Limb (tissue), 2 donors: ENCODE data around the gene PRELID1.

Source experiments
- DNase-seq, 2 donors: peaks; one replicate each; pipeline ENCODE4 v3.0.0-alpha.2; 2016; ENCODE audit errors: extremely low spot score in 2 of 2

The PRELID1 gene

DNA sequence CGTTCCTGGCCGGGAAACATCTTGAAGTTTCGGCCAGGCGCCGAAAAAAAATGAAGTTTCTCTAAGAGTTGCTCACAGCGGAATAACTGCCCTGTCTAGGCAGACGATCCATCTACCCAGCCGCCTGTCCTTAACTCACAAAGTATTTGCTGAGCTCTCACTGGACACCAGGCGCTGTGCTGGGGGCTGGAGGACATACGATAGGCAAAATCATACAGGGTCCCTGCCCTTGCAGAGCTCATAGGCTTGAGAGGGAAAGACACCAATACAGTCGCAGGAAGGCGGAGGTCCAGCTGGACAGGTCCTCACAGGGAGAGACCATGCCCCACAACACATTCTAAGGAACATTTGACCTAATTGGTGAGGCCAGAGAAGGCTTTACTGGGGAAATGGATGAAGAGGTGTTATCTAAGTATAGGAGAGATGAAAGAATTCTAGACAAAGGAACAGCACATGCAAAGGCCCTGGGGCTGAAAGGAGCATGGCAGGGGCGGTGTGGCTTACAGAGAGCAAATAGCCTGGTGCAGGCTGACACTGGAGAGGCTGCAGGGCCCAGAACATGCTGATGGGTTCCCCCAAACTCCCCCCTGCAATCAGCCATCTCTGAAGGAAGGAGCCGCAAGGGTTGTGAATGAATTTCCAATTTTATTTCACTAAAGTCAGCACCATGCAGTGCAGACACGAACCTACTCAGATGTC is 10.1 kb downstream of the PRELID1 start:
- no peak for DNase-seq

DNA sequence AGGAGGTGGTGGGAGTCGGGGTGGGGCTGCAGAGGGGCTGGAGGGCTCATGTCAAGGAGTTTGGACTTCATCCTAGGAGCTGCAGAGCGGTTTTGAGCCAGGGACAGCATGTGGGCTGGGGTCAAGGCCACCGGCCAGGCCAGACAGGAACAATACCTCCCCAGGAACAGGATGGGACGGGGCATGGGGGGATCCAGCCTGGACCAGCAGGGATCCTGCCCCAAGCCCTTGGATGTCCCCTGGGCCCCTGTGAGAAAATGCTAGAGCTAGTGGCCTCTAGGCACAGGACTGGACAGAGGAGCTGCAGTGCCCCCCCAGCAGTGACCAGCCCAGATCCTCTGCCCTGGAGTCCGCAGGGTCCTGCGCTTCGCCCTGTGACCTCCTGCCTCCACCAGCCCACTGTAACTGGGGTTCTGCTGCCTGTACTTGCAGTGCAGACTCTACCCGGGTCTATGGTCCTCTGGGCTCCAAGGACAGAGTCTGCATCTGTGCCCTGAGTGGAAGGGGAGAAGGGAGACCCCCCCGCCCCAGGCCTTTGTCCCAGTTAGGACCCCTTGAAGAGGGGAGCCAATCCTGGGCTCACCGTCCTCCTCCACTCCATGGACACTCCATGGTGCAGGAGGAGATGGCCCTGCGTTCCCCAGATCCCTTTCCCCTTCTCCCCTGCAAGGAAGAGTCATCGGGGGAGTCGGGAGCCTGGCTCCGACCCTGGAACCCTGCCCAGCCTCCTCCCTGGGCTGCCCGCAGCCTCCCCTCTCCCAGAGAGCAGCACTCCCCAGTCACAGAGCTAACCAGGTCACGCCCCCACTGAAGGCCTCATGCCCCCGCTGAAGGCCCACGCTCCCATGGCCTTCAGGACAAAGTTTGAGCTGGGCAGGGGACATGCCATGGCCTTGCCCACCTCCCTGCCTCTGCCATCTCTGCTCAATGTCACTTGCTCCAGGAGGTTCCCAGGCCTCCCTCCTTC is 11.1 kb downstream of the PRELID1 start:
- no peak for DNase-seq

DNA sequence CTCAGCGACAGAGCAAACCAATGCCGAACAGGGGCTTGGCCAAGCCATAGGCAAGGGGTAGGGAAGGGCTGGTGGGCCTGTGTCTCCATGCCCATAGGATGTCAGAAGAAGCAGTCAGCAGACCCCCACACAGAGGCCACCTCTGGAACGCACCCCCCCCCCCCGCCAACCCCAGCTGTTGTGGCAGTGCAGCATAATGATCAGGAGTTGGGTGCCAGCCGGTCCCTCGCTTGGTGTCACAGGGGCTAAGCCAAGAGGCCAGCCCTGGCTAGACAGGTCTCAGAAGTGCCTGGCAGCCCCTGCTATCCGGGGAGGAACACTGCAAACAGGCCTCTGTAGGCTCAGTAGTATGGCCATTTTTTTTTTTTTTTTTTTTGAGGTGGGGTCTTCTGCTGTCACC is 11.8 kb downstream of the PRELID1 start:
- DNase-seq, result no peak

DNA sequence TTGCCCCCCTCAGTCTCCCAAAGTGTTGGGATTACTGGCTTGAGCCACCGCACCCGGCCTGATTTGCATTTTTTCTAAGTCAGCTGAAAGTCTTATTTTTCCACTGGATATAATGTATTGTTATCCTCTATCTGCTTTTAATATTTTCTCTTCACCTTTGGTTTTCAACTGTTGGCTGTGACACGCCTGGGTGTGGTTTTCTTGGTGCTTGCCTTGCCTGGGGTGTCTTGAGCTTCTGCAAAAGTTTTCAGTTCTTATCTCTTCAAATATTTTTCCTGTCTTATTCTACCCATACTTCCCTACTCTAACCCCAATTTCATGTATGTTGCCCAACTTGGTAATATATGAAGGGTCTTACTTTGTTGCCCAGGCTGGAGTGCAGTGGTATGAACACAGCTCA is 12.4 kb downstream of the PRELID1 start:
- DNase-seq, result no peak

DNA sequence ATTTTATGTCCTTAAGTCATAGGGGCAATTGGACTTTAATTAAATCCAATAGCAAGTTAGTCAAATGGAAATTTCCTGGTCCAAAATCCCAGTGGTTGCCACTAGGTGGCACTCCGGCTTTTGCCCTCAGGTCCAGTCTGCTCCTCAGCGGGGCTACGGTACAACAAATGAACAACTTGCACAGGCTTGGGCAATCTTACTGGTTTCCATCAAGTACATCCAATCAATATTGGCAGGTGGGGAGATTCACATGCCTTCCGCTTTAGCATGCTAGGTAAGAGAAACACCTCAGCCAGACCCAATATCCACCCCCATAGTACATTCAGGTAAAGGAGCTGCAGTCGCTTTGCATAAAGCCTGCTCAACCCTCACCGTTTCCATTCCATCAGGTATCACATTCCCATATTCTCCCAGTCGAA is 14.4 kb downstream of the PRELID1 start:
- peak; percentile 54 to 67 for DNase-seq

DNA sequence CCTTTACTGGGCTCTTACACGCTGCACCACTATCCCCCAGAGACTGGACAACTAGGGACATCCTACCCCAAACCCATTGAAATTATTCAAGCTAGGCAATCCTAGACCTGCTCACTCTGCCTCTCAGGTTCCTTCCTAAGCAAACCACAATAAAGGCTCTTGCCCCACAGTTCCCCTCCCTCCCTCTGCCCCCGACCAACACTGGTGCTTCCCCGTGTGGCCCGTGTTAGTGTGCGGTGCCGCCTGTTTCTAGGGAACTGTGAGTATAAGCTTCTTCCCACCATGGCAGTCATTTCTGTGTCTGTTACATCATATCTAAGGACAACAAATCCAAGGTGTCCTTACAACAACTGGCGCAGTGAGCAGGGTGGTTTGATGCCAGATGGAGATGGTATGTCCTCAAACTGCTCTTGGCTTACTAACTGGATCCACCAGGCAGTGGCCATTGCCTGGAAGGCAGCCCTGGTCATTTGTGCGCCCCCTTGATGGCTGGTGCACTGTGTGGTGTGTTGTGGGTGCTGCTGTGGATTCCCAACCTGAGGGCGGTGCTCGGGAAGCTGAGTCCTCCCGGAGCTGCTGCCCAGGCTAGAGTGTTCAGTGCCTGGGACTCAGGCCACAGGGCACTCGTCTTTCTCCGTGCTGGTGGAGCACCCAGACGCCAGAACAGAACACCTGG is 16.5 kb downstream of the PRELID1 start:
- DNase-seq, result no peak

DNA sequence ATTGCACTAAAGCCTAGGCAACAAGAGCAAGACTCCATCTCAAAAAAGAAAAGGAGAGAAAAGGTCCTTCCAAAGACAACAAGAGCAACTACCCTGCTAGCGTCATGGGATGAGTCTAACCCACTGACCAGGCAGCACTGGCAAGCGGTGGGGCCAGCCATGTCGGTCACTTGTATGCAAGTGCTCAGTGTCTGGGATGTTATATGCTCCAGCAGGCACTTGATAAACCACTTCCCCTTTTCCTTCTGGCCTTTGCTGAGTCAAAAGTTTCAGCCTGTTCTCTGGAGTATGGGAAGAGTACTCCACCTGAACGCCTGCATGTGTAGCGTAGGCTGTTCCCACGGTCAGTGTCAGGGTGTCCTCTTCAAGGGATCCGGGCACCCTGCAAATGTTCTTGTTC is 17.3 kb downstream of the PRELID1 start:
- DNase-seq, result no peak

DNA sequence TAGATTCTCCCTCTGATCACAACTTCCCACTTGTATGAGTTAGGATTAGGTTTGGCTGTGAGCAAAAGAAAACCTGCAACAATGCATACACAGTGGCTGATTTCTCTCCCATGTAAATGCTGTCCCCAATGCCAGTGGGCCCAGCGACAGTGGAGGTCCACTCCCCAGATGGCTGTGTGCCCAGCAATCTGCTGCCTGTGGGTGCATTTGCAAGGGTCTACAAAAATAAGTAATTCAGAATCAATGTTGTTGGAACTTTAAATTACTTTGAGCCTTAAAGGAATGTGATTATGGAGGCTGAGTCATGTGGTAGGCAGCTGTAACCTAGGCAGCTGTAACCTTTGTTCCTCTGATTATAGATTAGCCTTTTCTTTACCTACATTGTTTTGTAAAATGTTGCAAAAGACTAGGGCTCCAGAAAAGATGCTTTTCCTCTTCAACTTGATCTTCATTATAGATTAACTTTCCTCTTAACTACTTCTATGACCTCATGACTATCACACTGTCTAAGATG is 22.3 kb downstream of the PRELID1 start:
- no peak for DNase-seq

DNA sequence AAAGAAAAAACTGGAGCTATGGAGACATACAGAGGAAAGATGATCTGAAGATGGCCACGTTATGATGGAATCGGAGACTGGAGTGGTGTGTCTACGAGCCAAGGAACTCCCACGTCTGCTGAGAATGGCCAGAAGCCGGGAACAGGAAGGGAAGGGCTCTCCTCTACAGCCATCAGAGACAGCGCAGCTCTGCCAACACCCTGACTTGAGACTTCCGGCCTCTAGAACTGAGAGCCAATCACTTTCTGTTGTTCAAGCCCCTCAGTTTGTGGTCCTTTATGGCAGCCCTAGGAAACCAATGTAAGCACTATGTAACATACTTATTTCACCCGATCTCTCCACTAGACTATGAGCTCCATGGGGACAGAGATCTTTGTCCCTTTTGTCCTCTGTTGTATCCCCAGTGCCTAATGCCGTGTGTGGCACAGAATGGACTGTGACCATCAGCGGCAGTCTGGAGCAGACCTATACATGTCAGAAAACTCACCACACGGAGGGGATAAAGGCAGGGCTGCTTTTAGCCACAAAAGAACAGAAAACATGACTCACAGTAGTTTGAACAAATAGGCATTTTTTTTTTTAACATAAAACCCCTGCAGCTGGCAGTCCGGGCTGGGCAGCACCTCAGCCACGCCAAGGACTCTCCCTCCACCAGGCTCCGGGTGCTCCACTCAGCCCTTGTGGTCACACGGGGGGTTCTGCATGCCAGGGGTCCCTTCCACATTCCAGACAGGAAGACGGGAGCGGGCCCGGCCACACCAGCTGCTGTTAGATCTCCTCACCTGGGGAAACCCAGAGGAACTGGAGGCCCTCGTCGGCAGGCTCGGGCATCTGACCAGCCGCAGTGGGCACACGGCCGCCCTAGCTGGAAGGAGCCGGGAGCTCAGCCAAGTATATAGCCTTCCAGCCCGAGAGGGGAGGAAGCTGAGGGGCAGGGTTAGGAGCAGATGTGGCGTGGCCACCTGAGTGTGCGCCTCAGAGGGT is 24.2 kb downstream of the PRELID1 start:
- no peak for DNase-seq

DNA sequence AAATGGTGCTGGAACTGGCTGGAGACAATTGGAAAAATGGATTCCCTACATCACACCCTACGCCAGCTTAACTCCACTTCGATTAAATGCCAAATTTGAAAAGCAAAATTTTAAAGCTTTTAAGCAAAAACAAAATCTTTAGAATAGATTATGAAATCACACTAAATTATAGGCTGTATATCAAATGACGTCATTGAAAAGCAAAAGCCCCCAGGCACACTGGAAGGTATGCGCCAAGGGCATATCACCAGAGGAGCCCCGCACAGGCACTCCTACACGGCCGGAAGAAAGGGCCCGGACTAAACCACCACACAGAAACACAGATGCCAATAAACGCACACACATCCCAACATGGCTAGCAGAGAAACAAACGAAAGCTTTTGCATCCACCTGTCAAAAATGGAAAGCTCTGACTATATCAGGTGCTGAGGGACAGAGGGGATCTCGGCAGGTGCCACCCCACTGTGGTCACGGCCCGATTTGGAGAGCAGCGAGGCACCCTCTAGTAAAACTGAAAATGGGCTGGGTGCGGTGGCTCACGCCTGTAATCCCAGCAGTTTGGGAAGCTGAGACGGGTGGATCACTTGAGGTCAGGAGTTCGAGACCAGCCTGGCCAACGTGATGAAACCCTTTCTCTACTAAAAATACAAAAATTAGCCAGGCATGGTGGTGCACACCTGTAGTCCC is 25.1 kb downstream of the PRELID1 start:
- DNase-seq, result no peak

DNA sequence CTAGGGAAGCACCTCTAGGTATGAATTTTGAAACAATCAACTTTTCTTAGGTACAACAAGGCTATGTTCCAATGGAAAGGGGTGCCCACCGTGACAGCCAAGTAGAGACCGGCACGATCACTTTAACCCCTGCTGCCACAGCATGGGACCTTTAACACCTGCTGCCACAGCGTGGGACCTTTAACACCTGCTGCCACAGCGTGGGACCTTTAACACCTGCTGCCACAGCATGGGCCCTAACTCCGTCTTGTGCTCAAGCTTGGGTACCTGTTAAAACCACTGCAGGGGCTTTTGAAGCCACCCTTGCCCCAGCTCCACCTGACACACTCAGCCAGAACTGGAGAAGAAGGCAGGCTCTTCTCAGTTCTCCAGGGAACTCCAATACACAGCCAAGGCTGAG is 26.3 kb downstream of the PRELID1 start:
- no peak for DNase-seq

DNA sequence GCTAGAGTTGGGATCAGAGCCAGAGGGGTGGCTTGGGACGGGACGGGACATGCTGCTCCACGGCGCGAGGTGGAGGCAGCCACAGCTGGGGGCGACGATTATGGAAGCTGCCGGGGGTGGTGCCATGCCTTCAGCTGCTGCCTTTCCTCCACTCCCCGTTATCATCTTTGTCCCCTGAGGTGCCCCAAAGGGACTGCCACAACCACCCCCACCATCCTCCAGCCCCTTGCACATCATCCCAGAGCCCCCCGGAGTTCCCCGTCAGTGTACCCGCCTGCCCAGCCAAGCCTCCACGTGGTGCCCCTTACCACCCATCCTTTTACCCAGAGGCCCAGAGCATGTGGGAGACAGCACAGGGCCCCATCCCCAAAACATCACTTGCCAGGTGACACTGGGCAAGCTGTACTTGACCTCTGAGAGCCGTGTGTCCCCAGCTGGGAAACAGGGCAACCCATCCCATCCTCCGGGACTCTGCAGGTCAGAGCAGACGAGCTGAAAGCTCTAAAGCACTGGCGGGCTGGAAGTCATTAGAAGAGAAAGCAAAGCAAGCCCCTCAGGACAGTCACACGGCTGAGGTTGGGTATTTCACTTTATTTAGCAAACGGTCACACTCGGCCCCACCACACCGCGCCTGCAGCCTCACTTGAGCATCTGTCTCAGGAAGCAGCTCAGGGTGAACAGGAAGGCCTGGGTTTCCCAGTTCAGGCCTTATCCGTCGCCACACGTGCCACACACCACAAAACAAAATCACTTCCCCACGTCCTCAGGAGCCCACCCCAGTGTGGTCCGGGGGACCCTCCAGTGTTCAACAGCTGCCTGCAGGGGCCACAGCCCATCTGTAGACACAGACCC is 27.6 kb downstream of the PRELID1 start:
- DNase-seq, result no peak

DNA sequence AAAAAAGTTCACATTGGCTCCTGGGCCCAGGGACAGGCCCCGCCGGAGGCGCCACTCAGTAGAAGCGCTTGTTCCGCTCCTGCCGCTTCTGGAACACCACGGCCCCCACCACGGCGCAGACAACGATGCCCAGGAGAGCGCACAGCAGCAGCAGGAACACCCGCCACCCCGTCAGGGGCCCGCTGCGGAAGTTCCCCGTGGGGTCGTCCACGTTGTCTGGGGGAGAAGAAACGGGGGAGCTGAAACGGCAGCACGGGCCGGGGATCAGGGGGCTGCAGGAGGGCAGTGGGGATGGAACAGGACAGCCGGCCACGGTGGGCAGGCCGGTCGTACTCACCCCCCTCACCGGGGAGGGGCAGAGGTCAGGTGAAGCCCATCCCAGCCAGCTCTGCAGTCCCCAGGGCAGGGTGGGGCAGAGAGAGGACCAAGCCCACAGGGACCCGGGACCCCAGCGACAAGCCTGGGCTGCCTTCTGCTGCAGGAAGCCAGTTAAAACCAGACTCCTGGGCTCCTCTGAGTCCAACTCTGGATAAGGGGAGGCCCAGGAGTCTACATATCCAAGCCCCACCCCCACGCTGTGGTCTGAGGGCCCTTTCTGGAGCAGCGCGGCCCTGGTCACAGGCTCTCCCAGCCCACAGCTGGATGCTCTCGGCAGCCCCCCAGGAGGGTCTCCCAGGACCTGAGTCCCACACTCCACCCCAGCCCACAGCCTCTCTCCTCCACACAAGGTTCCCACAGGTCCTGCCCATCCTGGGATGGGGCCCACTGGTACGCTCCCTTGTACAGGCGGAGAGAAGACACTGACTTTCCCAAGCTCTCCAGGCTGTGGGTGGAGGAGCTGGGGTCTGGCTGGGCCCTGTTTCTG is 28.7 kb downstream of the PRELID1 start:
- DNase-seq, result no peak

DNA sequence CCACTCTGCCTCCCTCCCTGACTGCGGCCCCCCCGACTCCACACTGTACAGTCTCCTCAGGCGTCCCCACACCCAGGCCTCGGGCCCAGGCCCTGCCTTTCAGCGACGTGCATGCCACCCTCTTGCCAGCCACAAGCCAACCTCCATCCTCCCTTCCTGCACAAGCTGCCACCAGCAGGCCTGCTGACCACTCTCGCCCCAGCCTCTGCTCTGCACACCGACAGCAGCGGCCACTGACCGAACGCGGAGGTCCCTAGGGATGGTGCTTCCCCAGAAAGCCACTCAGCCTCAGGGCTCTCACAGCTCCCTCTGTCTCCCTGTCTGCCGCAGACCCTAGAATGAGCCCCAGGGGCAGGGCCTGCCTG is 29.3 kb downstream of the PRELID1 start:
- DNase-seq, result no peak

DNA sequence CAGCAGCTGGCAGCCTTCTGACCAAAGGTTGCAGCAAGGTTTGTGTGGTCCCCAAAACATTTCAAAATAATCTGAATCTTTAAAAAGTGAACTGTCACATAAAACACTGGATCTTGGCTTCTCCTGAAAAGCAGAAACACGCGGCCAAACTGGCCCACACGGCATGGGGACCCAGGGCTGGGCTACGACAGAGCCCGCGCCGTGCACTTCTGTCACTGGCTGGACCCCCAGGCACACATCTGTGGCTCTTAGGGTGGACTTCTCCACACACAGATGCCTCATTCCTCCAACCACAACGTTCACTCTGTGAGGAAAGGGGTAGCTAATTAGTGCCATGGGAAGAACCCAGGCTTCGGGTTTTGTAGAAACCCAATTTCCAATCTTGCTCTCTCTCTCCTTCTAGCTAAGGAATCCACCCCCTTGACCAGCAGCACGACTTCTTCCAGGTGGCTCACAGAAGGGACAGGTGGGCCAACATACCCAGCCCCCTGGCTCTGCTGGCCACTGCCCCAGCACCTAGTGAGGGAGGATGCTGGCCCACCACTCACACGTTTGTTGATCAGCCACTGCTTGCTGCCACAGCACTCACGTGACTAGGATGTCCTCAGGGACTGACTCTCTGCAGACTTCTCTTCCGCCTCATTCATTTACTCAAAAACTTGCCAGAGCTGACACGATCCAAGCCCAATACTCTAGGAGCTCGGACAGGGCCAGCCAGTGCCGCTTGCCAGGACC is 30.0 kb downstream of the PRELID1 start:
- DNase-seq, result no peak

DNA sequence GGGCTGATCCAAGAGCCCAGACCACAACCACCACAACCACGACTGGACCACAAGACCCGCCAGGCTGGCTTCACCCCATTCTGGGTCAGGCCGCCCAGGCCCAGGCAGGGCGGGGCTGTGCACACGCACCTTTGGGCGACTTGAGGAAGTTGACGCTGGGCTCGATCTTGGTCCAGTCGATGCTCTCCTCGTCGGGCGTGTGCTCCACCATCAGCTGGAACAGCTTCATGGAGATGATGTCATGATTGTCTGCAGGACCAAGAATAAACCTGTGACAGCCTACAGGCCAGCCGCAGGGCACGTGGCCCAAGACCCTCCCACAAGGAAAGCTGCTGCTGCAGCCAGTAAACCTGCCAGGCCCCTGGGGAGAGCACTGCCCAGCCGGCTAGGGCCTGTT is 30.6 kb downstream of the PRELID1 start:
- no peak for DNase-seq
